DMS79 (cell line): Measurements from ENCODE around the gene PRUNE1.

Experiments
- DNase-seq: peaks from one replicate; lab custom pipeline; 2025; lab: John Stamatoyannopoulos, UW

PRUNE1 gene

GRCh38 chr1:151005729-151006319, 2.4 kb upstream of the PRUNE1 start:
- no peak for DNase-seq

GRCh38 chr1:151006327-151007052, 1.8 kb upstream of the PRUNE1 start, which contains the start of gene MINDY1:
Gene MINDY1 (minus strand): TSS chr1:151006902. CDS start chr1:151002617, 4,285 bp downstream.
- peak; percentile 84 for DNase-seq

GRCh38 chr1:151007853-151008243, 401 bp upstream of the PRUNE1 start:
- no peak for DNase-seq

GRCh38 chr1:151009206-151009587, 948 bp downstream of the PRUNE1 start:
- DNase-seq = no peak

- DNase-seq = no peak
These were observed 1.6 kb downstream of the PRUNE1 start for GRCh38 chr1:151009674-151010345.

GRCh38 chr1:151010346-151010726, 2.1 kb downstream of the PRUNE1 start:
- DNase-seq = no peak

- no peak for DNase-seq
These were observed 3.1 kb downstream of the PRUNE1 start for GRCh38 chr1:151011154-151011850.

GRCh38 chr1:151012684-151013471, 4.6 kb downstream of the PRUNE1 start:
- no peak for DNase-seq

- peak; percentile 96 for DNase-seq
These were observed 5.3 kb downstream of the PRUNE1 start for GRCh38 chr1:151013518-151013917.

- peak; percentile 38 for DNase-seq
These were observed 16.4 kb downstream of the PRUNE1 start for GRCh38 chr1:151024540-151025146.

GRCh38 chr1:151026460-151026859, 18.2 kb downstream of the PRUNE1 start:
- no peak for DNase-seq

- no peak for DNase-seq
These were observed 23.9 kb downstream of the PRUNE1 start for GRCh38 chr1:151032164-151032563.

- DNase-seq = no peak
These were observed 26.9 kb downstream of the PRUNE1 start for GRCh38 chr1:151035167-151035566.

GRCh38 chr1:151036356-151036755, 28.1 kb downstream of the PRUNE1 start, which contains the start of gene BNIPL:
Gene BNIPL (plus strand): TSS chr1:151036586. CDS start chr1:151036726, 140 bp downstream.
- DNase-seq = no peak

GRCh38 chr1:151037032-151037431, 28.8 kb downstream of the PRUNE1 start:
- no peak for DNase-seq

GRCh38 chr1:151039521-151039920, 31.3 kb downstream of the PRUNE1 start:
- DNase-seq = no peak

- no peak for DNase-seq
These were observed 34.9 kb downstream of the PRUNE1 start for GRCh38 chr1:151043163-151043562.

GRCh38 chr1:151047591-151047924, 39.3 kb downstream of the PRUNE1 start, which contains the start of gene C1orf56:
Gene C1orf56 (plus strand): TSS chr1:151047751. CDS start chr1:151047848, 97 bp downstream.
- DNase-seq = peak; percentile 62

- DNase-seq = peak; percentile 48
These were observed 39.8 kb downstream of the PRUNE1 start for GRCh38 chr1:151047925-151048644.

GRCh38 chr1:151048645-151049032, 40.4 kb downstream of the PRUNE1 start:
- DNase-seq = peak; percentile 30

- DNase-seq = no peak
These were observed 41.2 kb downstream of the PRUNE1 start for GRCh38 chr1:151049458-151049857.
